Thyroid gland (tissue), 4 donors: ENCODE results near the gene PIK3AP1.

Source experiments
- CTCF ChIP-seq, 6 experiments: fragments of 200-600 bp in 3 of 6; fragments of 450-650 bp in 3 of 6; sonication (generic) in 3 of 6; IDR thresholded peaks; one replicate each; pipeline ENCODE4 v1.5.1; 2016 to 2019; ENCODE audit warnings: antibody characterized with exemption in 6 of 6, mild to moderate bottlenecking in 2 of 6, inconsistent platforms in 1 of 6, moderate library complexity in 1 of 6
- POLR2A ChIP-seq, 2 donors: fragments of 450-650 bp; IDR thresholded peaks; one replicate each; pipeline ENCODE4 v1.6.1; 2017; ENCODE audit warnings: antibody characterized with exemption in 2 of 2, mild to moderate bottlenecking in 2 of 2, moderate library complexity in 1 of 2

GRCh38 chr10:96740141-96740540, 19.8 kb upstream of the PIK3AP1 start:
- TF ChIP-seq POLR2A (IDR thresholded peaks at IDR 0.05) = no peak
- no peak for TF ChIP-seq CTCF (IDR thresholded peaks at IDR 0.05)
